ENCODE data around the gene ZNF77.
"Not testable (repeated sequence)": the region's sequence is repeated elsewhere in the genome, so short reads cannot be mapped to it uniquely, and the experiment has no call there.

GRCh38 chr19:2903326-2903725 is 41.4 kb downstream of the ZNF77 start:
- not testable (repeated sequence) for TF ChIP-seq EP300 (IDR thresholded peaks at IDR 0.05)
- TF ChIP-seq, protein P1, sequence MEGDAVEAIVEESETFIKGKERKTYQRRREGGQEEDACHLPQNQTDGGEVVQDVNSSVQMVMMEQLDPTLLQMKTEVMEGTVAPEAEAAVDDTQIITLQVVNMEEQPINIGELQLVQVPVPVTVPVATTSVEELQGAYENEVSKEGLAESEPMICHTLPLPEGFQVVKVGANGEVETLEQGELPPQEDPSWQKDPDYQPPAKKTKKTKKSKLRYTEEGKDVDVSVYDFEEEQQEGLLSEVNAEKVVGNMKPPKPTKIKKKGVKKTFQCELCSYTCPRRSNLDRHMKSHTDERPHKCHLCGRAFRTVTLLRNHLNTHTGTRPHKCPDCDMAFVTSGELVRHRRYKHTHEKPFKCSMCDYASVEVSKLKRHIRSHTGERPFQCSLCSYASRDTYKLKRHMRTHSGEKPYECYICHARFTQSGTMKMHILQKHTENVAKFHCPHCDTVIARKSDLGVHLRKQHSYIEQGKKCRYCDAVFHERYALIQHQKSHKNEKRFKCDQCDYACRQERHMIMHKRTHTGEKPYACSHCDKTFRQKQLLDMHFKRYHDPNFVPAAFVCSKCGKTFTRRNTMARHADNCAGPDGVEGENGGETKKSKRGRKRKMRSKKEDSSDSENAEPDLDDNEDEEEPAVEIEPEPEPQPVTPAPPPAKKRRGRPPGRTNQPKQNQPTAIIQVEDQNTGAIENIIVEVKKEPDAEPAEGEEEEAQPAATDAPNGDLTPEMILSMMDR (IDR thresholded peaks at IDR 0.05) = not testable (repeated sequence)
